ENCODE results near the gene ZDHHC22.
A peak's percentile ranks its signal among the peaks of the same experiment; 100 is the strongest.

ZDHHC22 gene

DNA sequence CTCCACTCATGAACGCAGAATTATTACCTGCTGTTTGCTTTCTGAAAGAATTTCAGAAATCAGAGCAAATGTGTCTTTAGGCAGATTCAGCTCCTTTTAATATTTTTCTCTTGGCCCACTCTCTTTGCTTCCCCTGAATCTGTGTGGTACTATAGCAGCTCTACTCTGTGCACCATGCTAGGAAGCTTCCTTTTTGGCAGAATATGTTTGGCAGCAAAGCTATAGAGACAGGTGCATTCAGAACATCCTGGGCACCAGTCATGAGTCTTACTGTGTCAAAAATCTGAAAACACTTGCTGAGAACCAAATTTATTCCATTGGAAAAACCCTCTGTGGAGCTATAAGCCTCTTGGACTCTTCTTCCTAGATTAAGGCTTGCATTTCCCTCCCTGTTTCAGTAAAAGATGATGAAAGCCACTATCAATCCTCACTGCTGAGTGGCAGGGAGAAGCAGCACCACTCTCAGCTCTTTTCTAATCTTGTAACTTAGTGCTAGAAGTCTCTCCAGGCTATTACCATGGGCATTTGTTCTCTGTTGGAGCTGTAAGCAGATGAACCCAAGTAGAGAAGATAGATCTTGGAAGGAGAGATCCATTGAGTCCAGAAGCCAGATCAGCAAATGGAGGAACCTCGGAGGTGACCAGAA, 25.3 kb downstream of the ZDHHC22 start:
- Histone ChIP-seq H3K4me1 (ENCODE audit: control insufficient read depth, insufficient read depth, low read length) (no peaks in the 10 kb centered on the region; the same call in 1 of the 2 replicates), H3K36me3 (ENCODE audit: control insufficient read depth, insufficient read depth, low read length) (peaks cover 7% of the 10 kb centered on the region), H3K4me3 (ENCODE audit: low read length) (no peak overlapping the region), H3K27ac (ENCODE audit: low read length) (no peak overlapping the region), H3K9me3 (ENCODE audit: control insufficient read depth, insufficient read depth, low read length) (no peaks in the 10 kb centered on the region), H3K27me3 (ENCODE audit: control insufficient read depth, insufficient read depth, low read length) (no peaks in the 10 kb centered on the region)
- DNase-seq (ENCODE audit: low read depth, low spot score), result no peak
- no CpG with 5 or more reads among the region's 2 CpGs for WGBS (ENCODE audit: insufficient coverage, insufficient read length)

DNA sequence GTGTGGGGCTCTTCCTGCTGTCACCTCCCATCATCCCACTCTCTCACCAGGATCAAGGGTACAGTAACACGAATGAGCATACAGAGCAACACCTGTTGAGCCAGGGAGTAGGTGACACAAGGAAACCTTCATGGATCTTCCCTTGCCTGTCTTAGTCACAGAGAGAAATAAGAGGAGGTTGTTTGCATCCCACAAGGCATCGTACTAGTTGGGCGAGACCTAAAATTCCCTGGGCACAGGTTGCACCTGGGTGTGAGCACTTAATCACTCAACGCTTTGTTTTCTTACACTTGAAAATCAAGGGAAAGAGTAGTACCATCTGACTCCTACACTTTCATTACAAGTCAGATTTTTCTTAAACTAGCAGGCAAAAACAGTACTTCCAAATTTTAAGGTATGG, 27.0 kb downstream of the ZDHHC22 start:
- Histone ChIP-seq H3K36me3 (ENCODE audit: control insufficient read depth, insufficient read depth, low read length) (peaks cover 7% of the 10 kb centered on the region), H3K4me1 (ENCODE audit: control insufficient read depth, insufficient read depth, low read length) (no peaks in the 10 kb centered on the region; the same call in 1 of the 2 replicates), H3K27me3 (ENCODE audit: control insufficient read depth, insufficient read depth, low read length) (no peaks in the 10 kb centered on the region), H3K9me3 (ENCODE audit: control insufficient read depth, insufficient read depth, low read length) (no peaks in the 10 kb centered on the region), H3K27ac (ENCODE audit: low read length) (no peak overlapping the region), H3K4me3 (ENCODE audit: low read length) (no peak overlapping the region)
- WGBS (ENCODE audit: insufficient coverage, insufficient read length), result no CpG with 5 or more reads among the region's 4 CpGs
- no peak for DNase-seq (ENCODE audit: low read depth, low spot score)

GRCh38 chr14:77113644-77114043, 27.9 kb downstream of the ZDHHC22 start:
- WGBS (ENCODE audit: insufficient coverage, insufficient read length), result no CpG with 5 or more reads among the region's 11 CpGs
- Histone ChIP-seq H3K9me3 (ENCODE audit: control insufficient read depth, insufficient read depth, low read length) (no peaks in the 10 kb centered on the region), H3K27ac (ENCODE audit: low read length) (no peak overlapping the region), H3K27me3 (ENCODE audit: control insufficient read depth, insufficient read depth, low read length) (no peaks in the 10 kb centered on the region), H3K36me3 (ENCODE audit: control insufficient read depth, insufficient read depth, low read length) (peaks cover 7% of the 10 kb centered on the region), H3K4me3 (ENCODE audit: low read length) (no peak overlapping the region), H3K4me1 (ENCODE audit: control insufficient read depth, insufficient read depth, low read length) (no peaks in the 10 kb centered on the region; the same call in 1 of the 2 replicates)
- no peak for DNase-seq (ENCODE audit: low read depth, low spot score)

GRCh38 chr14:77111021-77111420, 30.6 kb downstream of the ZDHHC22 start:
- Histone ChIP-seq H3K27ac (ENCODE audit: low read length) (peak overlapping the region; percentile 88), H3K36me3 (ENCODE audit: control insufficient read depth, insufficient read depth, low read length) (peaks cover 7% of the 10 kb centered on the region), H3K4me3 (ENCODE audit: low read length) (no peak overlapping the region), H3K27me3 (ENCODE audit: control insufficient read depth, insufficient read depth, low read length) (no peaks in the 10 kb centered on the region), H3K4me1 (ENCODE audit: control insufficient read depth, insufficient read depth, low read length) (no peaks in the 10 kb centered on the region; the same call in 1 of the 2 replicates), H3K9me3 (ENCODE audit: control insufficient read depth, insufficient read depth, low read length) (no peaks in the 10 kb centered on the region)
- no peak for DNase-seq (ENCODE audit: low read depth, low spot score)
- no CpG with 5 or more reads among the region's 5 CpGs for WGBS (ENCODE audit: insufficient coverage, insufficient read length)

DNA sequence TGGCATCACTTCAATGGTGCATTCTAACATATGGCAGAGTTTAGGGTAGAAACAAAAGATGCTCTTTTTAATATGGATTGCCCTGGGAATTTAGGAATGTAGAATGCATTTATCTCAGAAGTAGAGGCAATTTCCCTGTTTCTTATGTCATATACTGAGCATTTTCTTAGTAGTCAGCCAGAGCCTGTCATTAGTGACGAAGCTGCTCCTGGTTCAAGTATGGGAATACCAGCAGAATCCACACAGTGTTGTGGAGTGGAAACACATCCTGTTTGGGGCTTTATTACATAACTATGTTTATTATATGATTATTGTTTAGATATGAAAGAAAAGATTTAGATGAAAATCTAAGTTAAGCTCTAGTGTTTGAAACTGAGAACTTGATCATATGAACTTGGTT, 31.3 kb downstream of the ZDHHC22 start:
- Histone ChIP-seq H3K9me3 (ENCODE audit: control insufficient read depth, insufficient read depth, low read length) (no peaks in the 10 kb centered on the region), H3K4me1 (ENCODE audit: control insufficient read depth, insufficient read depth, low read length) (no peaks in the 10 kb centered on the region; the same call in 1 of the 2 replicates), H3K36me3 (ENCODE audit: control insufficient read depth, insufficient read depth, low read length) (peaks cover 7% of the 10 kb centered on the region), H3K27ac (ENCODE audit: low read length) (no peak overlapping the region), H3K27me3 (ENCODE audit: control insufficient read depth, insufficient read depth, low read length) (no peaks in the 10 kb centered on the region), H3K4me3 (ENCODE audit: low read length) (no peak overlapping the region)
- no peak for DNase-seq (ENCODE audit: low read depth, low spot score)
- WGBS (ENCODE audit: insufficient coverage, insufficient read length), result no CpG with 5 or more reads among the region's 1 CpG

DNA sequence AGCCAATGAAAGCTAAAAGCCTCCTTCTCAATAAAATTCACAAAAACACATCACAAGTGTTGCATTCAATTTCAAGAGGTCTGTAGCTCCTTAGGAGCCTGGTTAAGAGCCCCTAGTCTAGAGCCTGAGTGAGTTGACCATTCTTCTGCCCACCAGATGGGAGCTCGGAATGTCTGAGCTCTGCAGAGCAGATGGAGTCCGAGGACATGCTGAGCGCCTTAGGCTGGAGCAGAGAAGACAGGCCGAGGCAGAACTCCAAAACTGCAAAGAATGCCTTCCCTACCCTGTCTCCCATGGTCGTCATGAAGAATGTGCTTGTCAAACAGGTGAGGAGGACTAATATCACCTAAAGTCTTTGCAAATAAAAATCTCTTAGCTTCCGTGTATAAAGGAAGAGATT, 31.9 kb downstream of the ZDHHC22 start:
- Histone ChIP-seq H3K27ac (ENCODE audit: low read length) (no peak overlapping the region), H3K36me3 (ENCODE audit: control insufficient read depth, insufficient read depth, low read length) (peaks cover 7% of the 10 kb centered on the region), H3K4me3 (ENCODE audit: low read length) (no peak overlapping the region), H3K9me3 (ENCODE audit: control insufficient read depth, insufficient read depth, low read length) (no peaks in the 10 kb centered on the region), H3K27me3 (ENCODE audit: control insufficient read depth, insufficient read depth, low read length) (no peaks in the 10 kb centered on the region), H3K4me1 (ENCODE audit: control insufficient read depth, insufficient read depth, low read length) (no peaks in the 10 kb centered on the region; the same call in 1 of the 2 replicates)
- no peak for DNase-seq (ENCODE audit: low read depth, low spot score)
- WGBS (ENCODE audit: insufficient coverage, insufficient read length), result no CpG with 5 or more reads among the region's 6 CpGs

DNA sequence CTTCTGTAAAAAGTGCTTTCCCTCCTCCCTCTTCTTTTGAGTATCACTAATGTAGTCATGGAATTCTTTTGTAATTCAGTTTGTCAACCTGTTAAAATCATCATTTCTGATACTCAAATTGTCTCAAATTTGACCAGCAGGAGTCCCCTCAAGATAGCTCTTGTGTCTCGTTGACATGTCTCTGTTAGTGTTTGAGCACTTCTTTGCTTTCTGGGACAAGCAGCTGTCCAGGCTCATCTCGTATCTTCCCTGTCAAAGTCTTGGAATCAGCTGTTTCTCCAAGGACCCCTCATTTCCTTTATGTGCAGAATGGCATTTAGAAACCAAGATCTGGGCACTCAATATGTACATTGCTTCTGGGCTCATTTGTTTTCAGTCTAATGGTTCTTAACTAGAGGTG, 32.8 kb downstream of the ZDHHC22 start:
- no peak overlapping the region for H3K27ac ChIP-seq (ENCODE audit: low read length)
- no CpG with 5 or more reads among the region's 2 CpGs for WGBS (ENCODE audit: insufficient coverage, insufficient read length)
- peaks cover 2% of the 10 kb centered on the region for H3K4me1 ChIP-seq (ENCODE audit: control insufficient read depth, insufficient read depth, low read length)
- no peak for DNase-seq (ENCODE audit: low read depth, low spot score)
- no peak overlapping the region for H3K4me3 ChIP-seq (ENCODE audit: low read length)
- peaks cover 4% of the 10 kb centered on the region for H3K36me3 ChIP-seq (ENCODE audit: control insufficient read depth, insufficient read depth, low read length)
- H3K9me3 ChIP-seq (ENCODE audit: control insufficient read depth, insufficient read depth, low read length), result no peaks in the 10 kb centered on the region
- H3K27me3 ChIP-seq (ENCODE audit: control insufficient read depth, insufficient read depth, low read length), result no peaks in the 10 kb centered on the region

DNA sequence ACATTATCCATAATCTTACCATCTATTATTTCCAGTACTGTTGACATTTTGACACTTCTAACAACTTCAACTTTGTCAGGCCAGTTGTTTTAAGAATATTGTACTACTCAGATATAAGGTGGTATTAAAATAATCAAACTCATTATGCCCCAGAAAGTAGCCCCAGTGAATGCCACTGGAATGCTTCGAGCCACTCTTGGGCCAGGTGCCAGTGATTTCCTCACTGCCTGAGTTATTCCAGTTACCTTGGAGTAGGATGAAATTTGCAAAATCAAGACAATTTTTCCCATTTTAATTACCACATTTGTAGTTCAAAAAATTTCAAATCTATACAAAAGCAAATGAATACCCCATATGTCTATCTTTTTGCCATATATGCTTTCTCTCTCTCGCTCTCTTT, 34.4 kb downstream of the ZDHHC22 start:
- no CpG with 5 or more reads among the region's 2 CpGs for WGBS (ENCODE audit: insufficient coverage, insufficient read length)
- peaks cover 2% of the 10 kb centered on the region for H3K4me1 ChIP-seq (ENCODE audit: control insufficient read depth, insufficient read depth, low read length)
- H3K9me3 ChIP-seq (ENCODE audit: control insufficient read depth, insufficient read depth, low read length), result no peaks in the 10 kb centered on the region
- H3K4me3 ChIP-seq (ENCODE audit: low read length), result no peak overlapping the region
- H3K27ac ChIP-seq (ENCODE audit: low read length), result no peak overlapping the region
- no peaks in the 10 kb centered on the region for H3K27me3 ChIP-seq (ENCODE audit: control insufficient read depth, insufficient read depth, low read length)
- no peak for DNase-seq (ENCODE audit: low read depth, low spot score)
- H3K36me3 ChIP-seq (ENCODE audit: control insufficient read depth, insufficient read depth, low read length), result no peaks in the 10 kb centered on the region; the same call in 1 of the 2 replicates

GRCh38 chr14:77106666-77107065, 34.9 kb downstream of the ZDHHC22 start:
- Histone ChIP-seq H3K9me3 (ENCODE audit: control insufficient read depth, insufficient read depth, low read length) (no peaks in the 10 kb centered on the region), H3K4me1 (ENCODE audit: control insufficient read depth, insufficient read depth, low read length) (peaks cover 2% of the 10 kb centered on the region), H3K4me3 (ENCODE audit: low read length) (no peak overlapping the region), H3K27ac (ENCODE audit: low read length) (no peak overlapping the region), H3K27me3 (ENCODE audit: control insufficient read depth, insufficient read depth, low read length) (no peaks in the 10 kb centered on the region), H3K36me3 (ENCODE audit: control insufficient read depth, insufficient read depth, low read length) (no peaks in the 10 kb centered on the region; the same call in 1 of the 2 replicates)
- DNase-seq (ENCODE audit: low read depth, low spot score), result no peak
- no CpG with 5 or more reads among the region's 3 CpGs for WGBS (ENCODE audit: insufficient coverage, insufficient read length)

DNA sequence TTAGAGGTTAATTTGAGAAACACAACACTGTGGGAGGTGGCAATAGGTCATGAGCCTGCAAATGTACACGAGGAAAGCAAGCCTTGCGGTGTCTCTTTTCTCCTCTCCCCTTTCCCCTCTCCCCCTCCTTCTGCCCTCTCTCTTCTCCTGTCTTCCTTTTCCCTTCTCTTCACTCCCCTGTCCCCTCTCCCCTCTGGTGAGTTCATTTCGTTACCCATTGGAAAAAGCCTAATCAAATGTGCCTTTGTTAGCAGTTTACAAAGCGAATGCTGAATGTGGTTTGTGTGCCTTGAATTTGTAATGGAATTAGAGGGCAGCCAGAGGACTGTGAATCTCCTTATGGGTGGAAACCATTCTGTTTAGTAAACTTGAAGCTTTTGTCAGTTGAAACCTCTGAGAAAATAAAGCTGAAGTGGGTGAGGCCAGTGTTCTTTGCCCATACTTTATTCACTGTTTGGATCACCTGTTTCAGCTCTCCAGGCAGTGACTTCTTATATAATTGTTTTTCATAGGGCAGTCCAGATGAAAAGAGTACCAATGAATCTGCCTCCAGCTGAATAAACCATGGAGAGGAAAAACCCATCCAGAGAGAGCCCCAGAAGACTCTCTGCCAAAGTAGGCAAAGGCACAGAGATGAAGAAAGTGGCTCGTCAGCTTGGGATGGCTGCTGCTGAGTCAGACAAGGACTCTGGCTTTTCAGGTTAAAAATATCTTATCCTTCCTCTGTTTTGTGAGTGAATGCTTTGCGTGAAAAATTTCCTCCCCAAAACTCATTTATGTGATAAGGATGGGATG, 36.2 kb downstream of the ZDHHC22 start:
- no peak for DNase-seq (ENCODE audit: low read depth, low spot score)
- Histone ChIP-seq H3K9me3 (ENCODE audit: control insufficient read depth, insufficient read depth, low read length) (no peaks in the 10 kb centered on the region), H3K27me3 (ENCODE audit: control insufficient read depth, insufficient read depth, low read length) (no peaks in the 10 kb centered on the region), H3K27ac (ENCODE audit: low read length) (no peak overlapping the region), H3K36me3 (ENCODE audit: control insufficient read depth, insufficient read depth, low read length) (no peaks in the 10 kb centered on the region; the same call in 1 of the 2 replicates), H3K4me3 (ENCODE audit: low read length) (no peak overlapping the region), H3K4me1 (ENCODE audit: control insufficient read depth, insufficient read depth, low read length) (peaks cover 2% of the 10 kb centered on the region; the same call in 1 of the 2 replicates)
- WGBS (ENCODE audit: insufficient coverage, insufficient read length), result no CpG with 5 or more reads among the region's 6 CpGs
